Osteocyte (in vitro differentiated cells): ENCODE measurements around the gene PGM2L1. TPM values are rescaled to one million over a fixed set of nuclear protein-coding genes. Genes with fewer than 3 reads are reported as not detected.
A peak's percentile ranks its signal among the peaks of the same experiment; 100 is the strongest.

Experiments used
- DNase-seq: peaks from one replicate; pipeline ENCODE4 v3.0.0; 2021; ENCODE audit warnings: mixed read lengths; ENCODE audit not compliant: unreplicated experiment; ENCODE audit errors: extremely low spot score
- H3K27ac Mint-ChIP-seq: one replicate; pipeline ENCODE4 v1.8.0; 2021; ENCODE audit warnings: mild to moderate bottlenecking, mixed read lengths; ENCODE audit not compliant: unreplicated experiment
- H3K27me3 Mint-ChIP-seq: one replicate; pipeline ENCODE4 v1.8.0; 2021; ENCODE audit warnings: mixed read lengths; ENCODE audit not compliant: unreplicated experiment
- H3K36me3 Mint-ChIP-seq: one replicate; pipeline ENCODE4 v1.8.0; 2021; ENCODE audit warnings: mixed read lengths; ENCODE audit not compliant: unreplicated experiment
- H3K4me1 Mint-ChIP-seq: one replicate; pipeline ENCODE4 v1.8.0; 2021; ENCODE audit warnings: mixed read lengths; ENCODE audit not compliant: unreplicated experiment
- H3K4me3 Mint-ChIP-seq: one replicate; pipeline ENCODE4 v1.8.0; 2021; ENCODE audit warnings: mild to moderate bottlenecking, moderate library complexity, mixed read lengths; ENCODE audit not compliant: unreplicated experiment
- H3K9me3 Mint-ChIP-seq: one replicate; pipeline ENCODE4 v1.8.0; 2021; ENCODE audit warnings: mixed read lengths; ENCODE audit not compliant: unreplicated experiment
- CTCF ChIP-seq: fragments of 200-600 bp; sonication (generic); IDR thresholded peaks from 2 replicates; pipeline ENCODE4 v1.5.0; 2021; ENCODE audit warnings: antibody characterized with exemption, mild to moderate bottlenecking, moderate library complexity
- total RNA-seq: library from RNA; stranded (reverse); gene quantifications from 2 replicates; pipeline ENCODE4 v1.2.1, GENCODE V29; 2021

The PGM2L1 gene
- total RNA-seq, 1 donor from 2014 or later = 22.1 TPM

- Mint-ChIP-seq H3K4me3 (no peak overlapping the region), H3K4me1 (peaks cover 41% of the 10 kb centered on the region), H3K27me3 (no peaks in the 10 kb centered on the region), H3K9me3 (peaks cover 10% of the 10 kb centered on the region), H3K36me3 (peaks cover 6% of the 10 kb centered on the region), H3K27ac (peak overlapping the region; percentile 88)
- DNase-seq = no peak
- TF ChIP-seq CTCF = no peak
Measured at GRCh38 chr11:74316772-74317505, 81.3 kb downstream of the PGM2L1 start.

GRCh38 chr11:74312326-74312725, 85.9 kb downstream of the PGM2L1 start:
- DNase-seq = no peak
- Mint-ChIP-seq H3K9me3 (peaks cover 10% of the 10 kb centered on the region), H3K36me3 (peaks cover 6% of the 10 kb centered on the region), H3K27me3 (no peaks in the 10 kb centered on the region), H3K4me1 (peaks cover 20% of the 10 kb centered on the region), H3K27ac (no peak overlapping the region), H3K4me3 (no peak overlapping the region)
- no peak for TF ChIP-seq CTCF

DNA sequence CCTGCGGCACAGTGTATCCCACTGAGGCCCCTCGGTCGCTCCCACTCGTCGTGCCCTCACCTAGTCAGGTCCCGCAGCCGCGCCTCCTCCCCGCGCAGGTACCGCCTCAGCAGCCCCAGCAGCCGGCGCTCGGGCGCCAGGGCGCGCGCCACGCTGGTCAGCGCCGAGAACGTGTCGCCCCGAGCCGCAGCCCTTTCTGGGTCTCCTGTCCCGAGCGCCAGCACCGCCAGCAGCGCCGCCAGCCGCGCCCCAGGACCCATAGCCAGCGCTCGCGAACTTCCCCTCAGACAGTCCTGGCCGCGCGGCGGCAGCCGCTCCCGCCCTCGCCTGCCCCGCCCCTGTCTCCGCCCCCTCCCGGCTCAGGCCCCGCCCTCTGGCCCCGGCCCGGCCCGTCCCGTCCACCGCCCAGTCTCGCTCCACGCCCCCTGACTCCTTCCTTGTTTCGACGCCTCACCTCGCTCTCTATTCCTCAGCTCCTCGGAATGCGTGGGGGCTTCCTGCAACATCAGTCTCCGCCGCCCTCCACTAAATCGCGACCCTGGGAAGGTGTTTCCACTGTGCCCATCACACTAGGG, 86.8 kb downstream of the PGM2L1 start, which contains the start of gene P4HA3:
P4HA3 (minus strand) TSS at position 289 of the 575 bp plus-strand sequence; CDS start at position 260, 29 bp downstream.
- Mint-ChIP-seq H3K27ac (peak within 1 kb of the TSS; percentile 23), H3K36me3 (no peaks in the 10 kb centered on the region), H3K9me3 (peaks cover 4% of the 10 kb centered on the region), H3K27me3 (no peaks in the 10 kb centered on the region), H3K4me1 (peaks cover 23% of the 10 kb centered on the region), H3K4me3 (peak within 1 kb of the TSS; percentile 70)
- DNase-seq = peak; percentile 88
- peak; percentile 38 for TF ChIP-seq CTCF

DNA sequence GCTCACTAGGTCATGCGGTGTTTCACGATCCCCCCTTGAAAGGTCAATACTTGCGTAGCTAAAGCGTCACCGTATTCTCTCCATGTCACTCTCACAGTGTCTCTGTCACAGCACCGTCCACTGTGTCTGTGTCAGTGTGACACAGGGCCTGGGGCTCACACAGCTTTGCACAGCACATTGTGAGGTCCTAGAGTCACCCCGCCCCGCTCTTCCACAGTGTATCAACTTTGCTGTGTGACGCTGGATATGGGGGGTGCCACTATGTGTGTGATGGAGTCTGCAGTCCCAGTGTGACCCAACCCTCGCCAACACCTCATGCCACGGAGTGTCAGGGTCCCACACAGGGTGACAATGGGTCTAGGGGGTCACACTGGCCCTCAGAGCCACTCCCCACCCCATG, 87.4 kb downstream of the PGM2L1 start:
- Mint-ChIP-seq H3K27ac (no peak overlapping the region), H3K4me1 (peaks cover 25% of the 10 kb centered on the region), H3K9me3 (peaks cover 4% of the 10 kb centered on the region), H3K4me3 (peak overlapping the region; percentile 70), H3K27me3 (no peaks in the 10 kb centered on the region), H3K36me3 (no peaks in the 10 kb centered on the region)
- TF ChIP-seq CTCF = no peak
- DNase-seq = no peak

DNA sequence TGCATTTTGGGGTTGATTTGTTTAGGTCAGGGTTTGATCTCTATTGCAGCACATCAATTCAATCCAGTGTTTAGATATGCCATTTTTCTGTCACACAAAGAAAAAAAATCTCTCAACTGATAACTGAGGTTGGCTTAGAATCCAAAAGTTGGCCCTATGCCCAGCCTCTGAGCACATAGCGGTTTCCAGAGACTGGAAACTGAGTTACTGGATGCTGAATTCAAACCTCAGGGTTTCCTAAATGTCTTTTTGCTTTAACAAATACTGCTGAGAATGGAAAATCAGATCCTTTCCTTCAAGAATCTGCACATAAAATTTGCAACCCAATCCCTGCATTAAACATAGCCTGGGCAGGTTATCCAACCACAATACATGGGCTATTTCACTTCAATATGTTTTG, 90.8 kb downstream of the PGM2L1 start:
- H3K4me3 Mint-ChIP-seq = no peak overlapping the region
- peaks cover 25% of the 10 kb centered on the region for H3K4me1 Mint-ChIP-seq
- TF ChIP-seq CTCF = no peak
- no peaks in the 10 kb centered on the region for H3K36me3 Mint-ChIP-seq
- no peaks in the 10 kb centered on the region for H3K9me3 Mint-ChIP-seq
- H3K27me3 Mint-ChIP-seq = no peaks in the 10 kb centered on the region
- no peak overlapping the region for H3K27ac Mint-ChIP-seq
- DNase-seq = no peak
